ENCODE measurements around the gene SIL1. TPM values are rescaled to one million over a fixed set of nuclear protein-coding genes. Genes with fewer than 3 reads are reported as not detected.

The SIL1 gene
- polyA plus RNA-seq, 1 experiment = 90.5 TPM

DNA sequence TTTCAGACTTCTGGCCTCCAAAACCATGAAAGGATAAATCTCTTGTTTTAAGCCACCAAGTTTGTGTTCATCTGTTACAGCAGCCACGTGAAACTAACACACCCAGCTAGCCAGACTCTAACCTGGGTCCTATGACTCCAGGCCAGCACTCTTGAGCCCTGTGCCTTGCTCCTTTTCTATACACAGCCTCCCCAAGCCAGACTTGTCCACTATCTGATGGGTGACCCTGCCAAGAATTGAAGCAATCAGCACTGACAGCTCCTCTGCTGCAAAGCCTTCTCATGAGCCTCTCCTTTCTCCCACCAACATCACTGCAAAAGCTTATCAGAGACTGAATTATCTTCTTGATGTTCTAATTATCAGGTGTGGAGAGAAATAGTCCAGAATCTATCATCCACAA lies 41.4 kb downstream of the SIL1 start:
- no peaks in the 10 kb centered on the region for H3K36me3 ChIP-seq (ENCODE audit: control insufficient read depth, insufficient read depth, low read length)
- ChIA-PET POLR2A (no interaction called here), CTCF (interaction anchor here (1.2 to 1.4 kb wide), 2 partner anchors 8 to 11 kb away, joined by 3 read pairs; no protein-coding TSS in a partner anchor)
- no peak overlapping the region for H3K4me3 ChIP-seq (ENCODE audit: low read depth, low read length)
- no peak for DNase-seq (ENCODE audit: low read depth)
- H3K27me3 ChIP-seq (ENCODE audit: control insufficient read depth, insufficient read depth, low read length) = no peaks in the 10 kb centered on the region
- TF ChIP-seq CTCF (IDR thresholded peaks at IDR 0.05; ENCODE audit: insufficient read depth, low read depth, low read length) = no peak

DNA sequence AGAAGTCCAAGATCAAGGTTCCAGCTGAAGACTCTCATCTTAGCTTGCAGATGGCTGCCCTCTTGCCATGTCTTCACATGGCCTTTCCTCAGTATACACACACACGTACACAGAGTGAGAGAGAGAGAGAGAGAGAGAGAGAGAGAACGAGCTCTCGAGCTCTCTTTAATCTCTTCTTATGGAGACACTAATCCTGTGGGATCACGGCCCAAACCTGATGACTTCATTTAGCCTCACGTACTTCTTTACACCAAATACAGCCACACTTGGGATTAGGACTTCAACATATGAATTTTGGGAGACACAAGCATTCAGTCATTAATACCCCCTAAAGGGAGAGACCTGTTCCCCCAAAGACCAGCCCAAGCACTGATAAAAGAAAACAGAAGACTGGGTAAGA lies 42.8 kb downstream of the SIL1 start:
- no peaks in the 10 kb centered on the region for H3K27me3 ChIP-seq (ENCODE audit: control insufficient read depth, insufficient read depth, low read length)
- POLR2A ChIA-PET = no interaction called here

GRCh38 chr5:139151902-139152301 lies 46.3 kb downstream of the SIL1 start:
- Histone ChIP-seq H3K4me3 (ENCODE audit: low read depth, low read length) (no peak overlapping the region), H3K27me3 (ENCODE audit: control insufficient read depth, insufficient read depth, low read length) (no peaks in the 10 kb centered on the region), H3K36me3 (ENCODE audit: control insufficient read depth, insufficient read depth, low read length) (no peaks in the 10 kb centered on the region)
- CTCF ChIA-PET = no interaction called here
- POLR2A ChIA-PET = no interaction called here
- no peak for DNase-seq (ENCODE audit: low read depth)
- no peak for TF ChIP-seq CTCF (IDR thresholded peaks at IDR 0.05; ENCODE audit: insufficient read depth, low read depth, low read length)

More for the DNA sequence above, 42.8 kb downstream of the SIL1 start:
- CTCF ChIA-PET = no interaction called here
- Histone ChIP-seq H3K4me3 (ENCODE audit: low read depth, low read length) (no peak overlapping the region), H3K36me3 (ENCODE audit: control insufficient read depth, insufficient read depth, low read length) (no peaks in the 10 kb centered on the region)
- no peak for TF ChIP-seq CTCF (IDR thresholded peaks at IDR 0.05; ENCODE audit: insufficient read depth, low read depth, low read length)
- DNase-seq (ENCODE audit: low read depth) = no peak

DNA sequence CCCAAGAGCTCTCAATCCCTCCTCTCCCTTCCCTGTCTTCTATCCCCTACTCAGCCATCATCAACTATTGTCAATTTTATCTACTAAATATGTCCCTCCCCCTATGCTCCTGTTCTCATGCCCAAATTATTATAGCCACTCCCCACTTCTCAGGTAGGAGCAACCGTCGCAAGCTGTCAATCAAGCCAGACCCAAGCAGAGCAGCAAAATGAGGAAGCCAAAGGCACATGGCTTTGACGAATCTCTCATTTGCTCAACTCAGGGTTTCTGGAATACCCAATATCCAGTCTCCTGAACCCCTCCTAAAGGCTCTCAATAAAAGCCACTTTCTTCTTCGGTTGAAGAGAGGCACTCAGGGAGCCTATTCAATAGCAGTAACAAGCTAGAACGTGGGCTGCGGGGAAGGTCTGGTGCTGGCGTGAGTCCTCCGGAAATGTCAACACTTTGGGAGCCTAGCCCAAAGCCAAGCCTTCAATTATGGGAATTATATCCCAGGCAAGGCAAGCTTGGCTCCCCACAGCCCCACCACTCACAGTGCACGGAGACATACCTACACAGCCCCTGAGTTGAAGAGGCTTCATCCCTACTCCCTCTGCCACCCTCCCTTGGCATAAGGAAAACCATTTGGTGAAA lies 47.7 kb downstream of the SIL1 start:
- no peak for DNase-seq (ENCODE audit: low read depth)
- Histone ChIP-seq H3K27me3 (ENCODE audit: control insufficient read depth, insufficient read depth, low read length) (no peaks in the 10 kb centered on the region), H3K36me3 (ENCODE audit: control insufficient read depth, insufficient read depth, low read length) (no peaks in the 10 kb centered on the region), H3K4me3 (ENCODE audit: low read depth, low read length) (no peak overlapping the region)
- TF ChIP-seq CTCF (IDR thresholded peaks at IDR 0.05; ENCODE audit: insufficient read depth, low read depth, low read length) = no peak
- POLR2A ChIA-PET = no interaction called here
- CTCF ChIA-PET = interaction anchor here (1.2 to 1.7 kb wide), 2 partner anchors 11 to 12 kb away, joined by 3 read pairs; no protein-coding TSS in a partner anchor

- H3K4me3 ChIP-seq (ENCODE audit: low read depth, low read length) = no peak overlapping the region
- POLR2A ChIA-PET = no interaction called here
- H3K36me3 ChIP-seq (ENCODE audit: control insufficient read depth, insufficient read depth, low read length) = no peaks in the 10 kb centered on the region
- no peaks in the 10 kb centered on the region for H3K27me3 ChIP-seq (ENCODE audit: control insufficient read depth, insufficient read depth, low read length)
- no peak for DNase-seq (ENCODE audit: low read depth)
- TF ChIP-seq CTCF (IDR thresholded peaks at IDR 0.05; ENCODE audit: insufficient read depth, low read depth, low read length) = no peak
- CTCF ChIA-PET = interaction anchor here (1.2 to 1.7 kb wide), 4 partner anchors 8 to 12 kb away, joined by 3 to 6 read pairs (median 3); no protein-coding TSS in a partner anchor
Observed at GRCh38 chr5:139149477-139150199, 48.5 kb downstream of the SIL1 start.

All from BJ (cell line).